GM18868 (cell line): ENCODE data around the gene EXOC4.

Experiments used
- ATAC-seq: cut with Tn5 transposase; IDR thresholded peaks from one replicate; pipeline ENCODE4 v1.9.1; 2021; ENCODE audit warnings: mild to moderate bottlenecking, moderate library complexity; ENCODE audit not compliant: unreplicated experiment

EXOC4 gene

GRCh38 chr7:133652547-133652946 is 399.7 kb downstream of the EXOC4 start:
- no peak for ATAC-seq

DNA sequence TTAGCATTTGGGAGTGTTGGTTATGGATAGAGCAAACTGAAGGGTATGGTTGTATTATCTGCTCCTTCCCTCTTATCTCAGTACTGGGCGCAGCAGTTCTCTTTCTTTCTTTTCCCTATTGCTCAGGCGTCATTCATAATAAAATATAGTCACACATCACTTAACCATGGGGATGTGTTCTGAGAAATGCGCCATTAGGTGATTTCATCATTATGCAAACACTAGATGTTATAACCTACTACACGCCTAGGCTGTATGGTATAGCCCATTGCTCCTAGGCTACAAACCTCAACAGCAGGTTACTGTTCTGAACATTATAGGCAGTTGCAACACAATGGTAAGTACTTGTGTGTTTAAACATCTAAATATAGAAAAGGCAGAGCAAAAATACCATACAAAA is 401.7 kb downstream of the EXOC4 start:
- no peak for ATAC-seq

DNA sequence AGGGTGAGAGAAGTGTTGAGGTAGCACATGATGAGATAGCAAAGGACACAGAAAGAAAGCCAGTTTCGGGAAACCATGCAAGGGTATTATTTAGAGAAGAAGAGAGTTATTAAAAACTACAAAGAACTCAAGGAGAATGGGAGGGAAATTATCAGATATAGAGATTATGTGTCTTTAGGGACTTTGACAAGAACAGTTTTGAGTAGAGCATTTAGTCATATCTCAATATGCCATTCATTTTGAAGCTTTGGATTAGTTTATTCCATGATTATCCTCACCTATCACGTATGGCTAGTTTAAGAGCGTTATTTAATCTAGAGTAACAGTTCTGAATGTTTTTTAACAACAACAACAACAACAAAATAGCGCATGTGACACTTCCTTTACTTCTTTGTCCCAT is 409.4 kb downstream of the EXOC4 start:
- ATAC-seq: no peak

DNA sequence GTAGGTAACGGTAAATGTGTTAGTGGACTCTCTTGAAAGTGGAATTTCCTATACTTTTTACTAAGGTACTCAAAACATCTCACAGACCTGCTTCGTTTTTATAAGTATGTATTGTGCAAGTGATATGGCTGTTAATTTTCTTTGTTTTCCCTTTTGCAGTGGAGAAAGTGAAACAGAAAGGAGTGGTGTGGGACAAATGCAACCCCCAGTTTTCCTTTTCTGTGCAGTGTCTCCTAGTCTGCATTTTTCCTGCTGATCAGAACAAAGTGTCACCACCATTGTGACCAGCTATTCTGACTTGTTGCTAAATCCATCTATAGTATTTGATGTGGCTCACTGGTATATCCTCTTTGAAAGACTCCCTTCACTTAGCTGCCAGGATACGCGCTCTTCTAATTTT is 410.0 kb downstream of the EXOC4 start:
- ATAC-seq: no peak

DNA sequence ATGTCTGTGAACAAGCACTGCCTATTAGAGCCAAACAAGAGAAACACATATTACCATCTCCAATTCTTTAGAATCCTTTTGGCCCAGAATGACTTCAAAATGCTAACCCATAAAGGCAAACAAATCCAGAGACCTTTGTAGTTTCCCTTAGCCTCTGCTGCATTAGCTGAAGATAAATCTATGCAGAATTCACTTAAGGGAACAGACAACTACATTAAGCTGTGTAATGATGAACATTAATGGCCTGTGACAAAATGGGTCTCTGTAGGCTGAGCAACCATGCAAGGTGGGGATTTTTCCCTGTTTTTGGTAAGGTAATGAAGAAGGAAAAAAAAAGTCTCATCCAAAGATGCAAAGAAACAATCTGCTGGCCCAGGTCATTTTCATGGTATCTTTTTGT is 411.6 kb downstream of the EXOC4 start:
- ATAC-seq: no peak

- no peak for ATAC-seq
Observed at GRCh38 chr7:133668296-133669060, 415.6 kb downstream of the EXOC4 start.

DNA sequence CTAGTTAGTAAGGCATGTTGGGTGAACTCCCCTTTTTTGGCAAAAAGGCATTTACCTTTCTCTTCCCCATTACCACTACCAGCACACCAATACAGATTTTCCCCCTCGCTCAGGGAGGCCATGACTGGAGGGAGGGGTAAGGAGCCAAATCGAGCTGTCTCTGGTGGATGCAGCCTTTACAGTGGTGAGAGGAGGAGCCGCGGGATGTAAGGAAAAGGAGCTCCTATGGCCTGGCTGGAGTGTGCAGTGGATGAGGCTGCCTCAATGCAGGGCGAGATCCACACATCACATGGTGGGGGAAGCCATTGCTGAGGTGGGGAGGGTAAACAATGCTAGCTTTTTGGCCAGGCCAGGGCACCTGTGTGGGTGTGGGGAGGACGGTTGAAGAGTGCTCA is 416.2 kb downstream of the EXOC4 start:
- no peak for ATAC-seq

DNA sequence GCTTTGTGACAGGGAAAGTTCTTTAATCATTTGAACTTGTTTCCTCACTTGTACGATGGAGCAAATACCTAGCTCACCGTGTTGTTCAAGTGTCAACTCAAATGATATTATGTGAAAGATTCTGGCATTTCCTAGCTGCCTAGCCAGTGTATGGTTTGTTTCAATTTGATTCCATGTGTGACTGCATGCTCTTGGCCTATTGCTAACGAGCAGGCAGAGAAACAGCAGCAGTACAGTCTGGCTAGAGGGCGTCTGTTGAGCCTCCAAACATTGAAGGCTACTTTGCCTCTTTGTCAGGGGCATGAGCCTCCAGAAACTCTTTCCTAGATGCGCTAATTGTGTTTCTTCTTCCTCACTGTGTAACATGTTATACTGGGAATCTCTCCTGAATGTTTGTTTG is 417.4 kb downstream of the EXOC4 start:
- no peak for ATAC-seq

DNA sequence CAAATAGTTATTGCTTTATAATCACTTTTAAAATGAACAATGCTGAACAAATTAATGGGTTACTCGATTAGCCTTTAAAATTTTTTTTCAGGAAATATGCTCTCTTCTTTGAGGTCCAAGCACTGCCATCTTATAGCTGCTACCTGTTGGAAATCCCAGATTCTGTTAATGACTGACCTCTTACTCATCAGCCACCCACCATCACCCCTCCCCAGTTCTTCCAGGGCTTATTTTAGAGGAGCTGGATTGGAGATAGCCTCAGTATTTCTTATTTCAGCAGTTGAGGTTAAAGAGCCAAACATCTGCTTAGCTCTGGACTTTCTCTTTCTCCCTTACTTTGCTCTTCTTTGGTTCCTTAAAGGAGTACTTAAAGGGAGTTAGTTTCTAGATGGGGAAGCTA is 420.0 kb downstream of the EXOC4 start:
- no peak for ATAC-seq

DNA sequence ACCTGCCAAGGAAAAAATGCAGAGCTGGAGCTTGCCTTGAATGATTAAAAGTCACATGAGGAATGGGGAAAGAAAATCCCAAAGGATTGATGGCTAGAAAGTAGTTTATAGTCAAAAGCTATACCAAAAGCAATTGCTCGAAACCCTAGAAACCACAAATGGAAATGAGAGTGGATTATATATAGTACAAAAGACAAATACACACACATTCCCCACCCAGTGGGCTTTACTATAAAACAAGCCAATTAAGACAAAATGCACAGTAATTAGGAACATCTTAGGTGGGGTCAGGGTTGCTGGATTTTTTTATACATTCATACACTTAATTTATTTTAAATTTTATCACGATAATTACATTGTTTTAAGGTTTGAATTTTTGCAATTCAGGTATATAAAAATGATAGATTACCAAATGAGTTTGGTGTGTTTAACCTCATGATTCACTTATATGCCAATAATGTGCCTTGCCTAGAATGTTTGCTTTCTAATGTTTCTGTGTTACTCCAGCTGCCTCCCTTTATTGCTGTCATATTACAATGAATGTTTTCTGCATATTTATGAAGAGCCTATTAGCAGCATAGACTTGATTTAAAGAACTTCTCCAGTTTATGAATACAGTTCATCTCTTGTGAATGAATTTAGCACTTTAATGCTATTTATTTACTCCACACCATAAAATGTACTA is 421.3 kb downstream of the EXOC4 start:
- no peak for ATAC-seq

- ATAC-seq: no peak
Observed at GRCh38 chr7:133675510-133676218, 422.8 kb downstream of the EXOC4 start.

DNA sequence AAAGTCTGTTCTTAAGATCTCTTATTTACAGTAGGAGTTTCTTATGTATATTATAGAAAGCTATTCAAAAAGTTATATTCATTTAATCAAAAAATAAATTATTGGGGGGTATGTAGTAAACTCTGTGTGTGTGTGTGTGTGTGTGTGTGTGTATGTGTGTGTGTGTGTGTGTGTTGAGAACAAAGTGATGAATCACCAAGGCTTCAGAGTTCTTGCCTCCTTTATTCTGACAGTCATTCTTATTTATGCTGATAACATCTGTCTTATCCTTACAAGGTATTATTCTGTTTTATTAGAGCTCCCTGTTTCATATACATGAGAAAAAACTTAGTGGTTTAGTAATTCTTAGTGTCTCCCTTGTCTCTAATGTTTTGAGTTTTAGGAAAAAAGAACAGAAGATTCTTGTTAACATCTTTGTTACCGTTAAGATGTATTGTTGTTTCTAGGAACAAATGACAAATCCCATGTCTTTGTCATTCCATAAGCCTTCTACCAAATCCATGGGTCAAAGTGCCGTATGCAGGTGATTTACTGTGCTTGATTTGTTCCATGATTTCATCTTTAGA is 424.0 kb downstream of the EXOC4 start:
- ATAC-seq: no peak

- ATAC-seq: no peak
Observed at GRCh38 chr7:133678137-133678814, 425.4 kb downstream of the EXOC4 start.

- no peak for ATAC-seq
Observed at GRCh38 chr7:133679977-133680376, 427.1 kb downstream of the EXOC4 start.

DNA sequence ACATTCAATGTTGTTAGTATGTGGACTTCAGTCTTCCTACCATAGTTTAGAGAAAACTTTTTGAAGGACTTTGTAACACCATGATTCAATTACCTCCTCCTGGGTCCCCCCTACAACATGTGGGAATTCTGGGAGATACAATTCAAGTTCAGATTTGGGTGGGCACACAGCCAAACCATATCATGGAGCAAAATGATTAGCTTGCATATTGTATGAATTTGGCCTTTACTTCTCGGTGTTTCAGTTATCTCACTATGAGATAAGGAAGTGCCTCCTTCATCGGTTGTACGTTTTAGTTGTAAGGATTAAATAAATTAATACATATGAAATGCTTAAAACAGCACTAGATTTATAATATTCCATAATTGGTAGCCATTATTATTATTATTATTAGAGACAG is 428.7 kb downstream of the EXOC4 start:
- no peak for ATAC-seq

- ATAC-seq: no peak
Observed at GRCh38 chr7:133682364-133683181, 429.7 kb downstream of the EXOC4 start.

DNA sequence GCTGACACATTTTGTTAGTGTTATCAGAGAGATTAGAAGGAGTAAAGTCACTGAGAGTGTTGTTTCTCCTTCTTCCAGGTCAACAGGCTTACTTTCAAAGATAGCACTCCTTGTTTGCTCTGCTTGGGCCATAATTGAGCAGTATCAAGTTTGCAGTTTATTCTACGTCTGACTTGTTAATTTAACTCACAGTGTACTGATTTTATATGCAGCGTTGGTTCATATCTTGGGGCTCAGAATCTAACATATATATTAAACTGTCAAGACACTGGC is 430.2 kb downstream of the EXOC4 start:
- ATAC-seq: no peak

DNA sequence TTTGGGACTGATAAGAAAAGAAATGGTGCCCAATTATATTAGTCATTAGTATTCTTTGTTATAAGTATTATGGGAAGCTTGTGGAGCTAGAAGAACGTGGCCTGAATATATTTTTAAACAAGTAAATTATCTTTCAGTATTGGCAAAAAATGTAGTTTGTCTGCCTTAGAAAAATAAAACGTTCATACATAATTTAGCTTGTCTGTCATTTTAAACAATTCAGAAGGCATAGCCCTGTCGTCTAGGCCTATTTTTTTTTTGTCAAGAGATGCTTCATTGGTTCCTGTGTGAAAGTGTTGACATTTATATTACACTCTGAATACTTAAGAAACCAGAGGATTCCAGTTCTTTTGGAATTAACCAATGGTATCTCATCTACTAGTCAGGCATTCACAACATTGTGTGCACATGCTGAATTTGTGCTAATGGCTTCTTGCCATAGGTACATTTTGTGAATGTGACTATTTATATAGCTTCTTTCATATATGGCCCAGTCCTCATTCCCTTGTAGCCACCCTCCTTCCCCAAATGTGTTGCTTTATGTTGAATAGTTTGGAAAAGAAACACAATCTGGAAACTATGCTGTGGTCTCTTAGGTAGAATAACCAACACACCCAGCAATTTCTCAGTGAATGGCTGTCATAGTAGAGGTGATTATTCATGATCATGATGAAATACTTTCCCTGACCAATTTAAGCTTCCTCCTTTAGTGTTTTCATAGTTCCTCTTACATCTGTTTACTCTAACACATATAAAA is 435.8 kb downstream of the EXOC4 start:
- no peak for ATAC-seq

- no peak for ATAC-seq
Observed at GRCh38 chr7:133690740-133691139, 437.9 kb downstream of the EXOC4 start.
